ENCODE measurements around the gene CNDP1. TPM values are rescaled to one million over a fixed set of nuclear protein-coding genes. Genes with fewer than 3 reads are reported as not detected.

CNDP1 gene
- total RNA-seq, 5 donors from 2014 or later (not counting 1 experiment from before 2014, with no cell fraction given): 0.16 to 0.76 TPM; not detected in 3

GRCh38 chr18:74610860-74611259, 76.6 kb downstream of the CNDP1 start:
- Histone ChIP-seq H3K27me3 (replicated peaks in 1 of 2; ENCODE audit: control insufficient read depth in 2 of 2, extremely low read depth in 1 of 2, insufficient read depth in 2 of 2, low read length in 1 of 2) (no peaks in the 10 kb centered on the region), H3K36me3 (ENCODE audit: control insufficient read depth in 2 of 2, extremely low read depth in 1 of 2, insufficient read depth in 1 of 2, low read length in 1 of 2) (no peaks in the 10 kb centered on the region), H3K9me3 (no peaks in the 10 kb centered on the region), H3K4me1 (ENCODE audit: control insufficient read depth in 1 of 2, extremely low read depth in 1 of 2, insufficient read depth in 2 of 2, low read length in 2 of 2) (peaks cover 2 to 3% of the 10 kb centered on the region in 2 experiments), H3K4me3 (ENCODE audit: control insufficient read depth in 1 of 2, extremely low read depth in 1 of 2, low read length in 1 of 2) (no peak overlapping the region), H3K27ac (ENCODE audit: low read length) (no peak overlapping the region)
- Mint-ChIP-seq H3K4me1 (peaks cover 46 to 47% (median 46%) of the 10 kb centered on the region in 3 donors), H3K4me3 (no peak overlapping the region), H3K9me3 (no peaks in the 10 kb centered on the region), H3K36me3 (peaks cover 3% of the 10 kb centered on the region), H3K27ac (no peak overlapping the region), H3K27me3 (no peaks in the 10 kb centered on the region)
- DNase-seq (no peak), ATAC-seq (replicated peaks in 1 of 4) (no peak)
- CTCF ChIA-PET: interaction anchor here in 1 of 2 donors (1.2 kb wide), 1 partner anchor 12 kb away, joined by 3 read pairs; no protein-coding TSS in a partner anchor
- POLR2A ChIA-PET: interaction anchor here in 1 of 2 donors (0.6 kb wide), 1 partner anchor 614 kb away, joined by 3 read pairs; no protein-coding TSS in a partner anchor
- no CpG with 5 or more reads among the region's 1 CpG for WGBS (ENCODE audit: insufficient coverage)

DNA sequence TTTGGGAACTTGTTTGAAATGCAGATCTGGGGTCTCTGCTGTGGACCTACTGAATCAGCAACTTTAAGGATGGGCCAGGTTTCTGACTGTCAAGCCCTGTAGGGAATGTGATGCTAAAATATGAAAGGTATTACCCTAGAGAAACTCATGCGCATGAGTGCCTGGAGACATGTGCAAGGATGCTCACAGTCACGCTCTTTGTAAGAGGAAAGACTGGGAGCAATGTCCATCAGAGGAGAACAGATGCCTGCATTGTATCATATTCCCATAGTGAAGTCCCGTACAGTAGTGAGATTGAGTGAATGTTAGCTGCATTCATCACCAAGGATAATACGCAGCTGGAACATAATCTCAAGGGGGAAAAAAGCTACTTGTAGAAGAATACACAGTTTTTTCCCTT, 77.5 kb downstream of the CNDP1 start:
- Mint-ChIP-seq H3K9me3 (no peaks in the 10 kb centered on the region), H3K4me3 (no peak overlapping the region), H3K4me1 (peaks cover 43 to 47% (median 46%) of the 10 kb centered on the region in 3 donors), H3K36me3 (peaks cover 3% of the 10 kb centered on the region), H3K27ac (no peak overlapping the region), H3K27me3 (no peaks in the 10 kb centered on the region)
- ChIA-PET POLR2A (no interaction called here), CTCF (interaction anchor here in 1 of 2 donors (1.2 kb wide), 1 partner anchor 13 kb away, joined by 3 read pairs; no protein-coding TSS in a partner anchor)
- Histone ChIP-seq H3K9me3 (no peaks in the 10 kb centered on the region), H3K27me3 (replicated peaks in 1 of 2; ENCODE audit: control insufficient read depth in 2 of 2, extremely low read depth in 1 of 2, insufficient read depth in 2 of 2, low read length in 1 of 2) (no peaks in the 10 kb centered on the region), H3K4me1 (ENCODE audit: control insufficient read depth in 1 of 2, extremely low read depth in 1 of 2, insufficient read depth in 2 of 2, low read length in 2 of 2) (peaks cover 2 to 3% of the 10 kb centered on the region in 2 experiments), H3K27ac (ENCODE audit: low read length) (no peak overlapping the region), H3K36me3 (ENCODE audit: control insufficient read depth in 2 of 2, extremely low read depth in 1 of 2, insufficient read depth in 1 of 2, low read length in 1 of 2) (no peaks in the 10 kb centered on the region), H3K4me3 (ENCODE audit: control insufficient read depth in 1 of 2, extremely low read depth in 1 of 2, low read length in 1 of 2) (no peak overlapping the region)
- no peak for ATAC-seq (replicated peaks in 1 of 4)
- no peak for DNase-seq
- WGBS (ENCODE audit: insufficient coverage): 100% methylated on average over 3 of the region's 4 CpGs

- no peaks in the 10 kb centered on the region for H3K36me3 ChIP-seq (ENCODE audit: control insufficient read depth in 2 of 2, extremely low read depth in 1 of 2, insufficient read depth in 1 of 2, low read length in 1 of 2)
- H3K9me3 Mint-ChIP-seq: no peaks in the 10 kb centered on the region
- no peak overlapping the region for H3K27ac ChIP-seq (ENCODE audit: low read length)
- H3K4me1 ChIP-seq (ENCODE audit: control insufficient read depth in 1 of 2, extremely low read depth in 1 of 2, insufficient read depth in 2 of 2, low read length in 2 of 2): peaks cover 2 to 3% of the 10 kb centered on the region in 2 experiments
- 60% methylated on average over 1 of the region's 1 CpG for WGBS (ENCODE audit: insufficient coverage)
- H3K4me3 Mint-ChIP-seq: no peak overlapping the region
- ChIA-PET CTCF (no interaction called here), POLR2A (no interaction called here)
- no peaks in the 10 kb centered on the region for H3K27me3 ChIP-seq (replicated peaks in 1 of 2; ENCODE audit: control insufficient read depth in 2 of 2, extremely low read depth in 1 of 2, insufficient read depth in 2 of 2, low read length in 1 of 2)
- no peak for ATAC-seq (replicated peaks in 1 of 4)
- no peak overlapping the region for H3K27ac Mint-ChIP-seq
- peaks cover 41 to 46% (median 43%) of the 10 kb centered on the region in 3 donors for H3K4me1 Mint-ChIP-seq
- no peak overlapping the region for H3K4me3 ChIP-seq (ENCODE audit: control insufficient read depth in 1 of 2, extremely low read depth in 1 of 2, low read length in 1 of 2)
- no peaks in the 10 kb centered on the region for H3K9me3 ChIP-seq
- peaks cover 3% of the 10 kb centered on the region for H3K36me3 Mint-ChIP-seq
- no peak for DNase-seq
- no peaks in the 10 kb centered on the region for H3K27me3 Mint-ChIP-seq
Observed at GRCh38 chr18:74613381-74613780, 79.1 kb downstream of the CNDP1 start.

DNA sequence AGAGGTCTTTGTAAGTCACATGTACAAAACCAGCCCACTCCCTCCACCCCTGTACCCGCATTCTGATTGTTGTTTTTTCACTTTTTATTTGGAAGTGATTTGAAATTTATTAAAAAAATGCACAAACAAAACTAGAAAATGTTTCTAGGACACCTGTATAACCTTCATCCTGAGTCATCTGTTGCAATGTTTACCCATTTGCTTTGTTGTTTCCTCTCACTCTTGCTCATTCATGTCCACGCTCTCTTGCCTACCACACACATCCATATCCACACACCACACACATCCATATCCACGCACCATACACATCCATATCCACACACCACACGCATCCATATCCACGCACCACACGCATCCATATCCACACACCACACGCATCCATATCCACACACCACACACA, 82.2 kb downstream of the CNDP1 start:
- DNase-seq: no peak
- H3K27me3 ChIP-seq (replicated peaks in 1 of 2; ENCODE audit: control insufficient read depth in 2 of 2, extremely low read depth in 1 of 2, insufficient read depth in 2 of 2, low read length in 1 of 2): no peaks in the 10 kb centered on the region
- H3K4me1 ChIP-seq (ENCODE audit: control insufficient read depth in 1 of 2, extremely low read depth in 1 of 2, insufficient read depth in 2 of 2, low read length in 2 of 2): peaks cover 2 to 4% of the 10 kb centered on the region in 2 experiments
- H3K4me3 ChIP-seq (ENCODE audit: control insufficient read depth in 1 of 2, extremely low read depth in 1 of 2, low read length in 1 of 2): no peak overlapping the region
- Mint-ChIP-seq H3K4me1 (peaks cover 17 to 22% (median 19%) of the 10 kb centered on the region in 3 donors), H3K27ac (no peak overlapping the region), H3K4me3 (no peak overlapping the region), H3K36me3 (no peaks in the 10 kb centered on the region), H3K27me3 (no peaks in the 10 kb centered on the region), H3K9me3 (no peaks in the 10 kb centered on the region)
- ATAC-seq (replicated peaks in 1 of 4): no peak
- ChIA-PET CTCF (no interaction called here), POLR2A (no interaction called here)
- H3K36me3 ChIP-seq (ENCODE audit: control insufficient read depth in 2 of 2, extremely low read depth in 1 of 2, insufficient read depth in 1 of 2, low read length in 1 of 2): no peaks in the 10 kb centered on the region
- H3K27ac ChIP-seq (ENCODE audit: low read length): no peak overlapping the region
- WGBS (ENCODE audit: insufficient coverage): 58% methylated on average over 6 of the region's 7 CpGs
- H3K9me3 ChIP-seq: no peaks in the 10 kb centered on the region

DNA sequence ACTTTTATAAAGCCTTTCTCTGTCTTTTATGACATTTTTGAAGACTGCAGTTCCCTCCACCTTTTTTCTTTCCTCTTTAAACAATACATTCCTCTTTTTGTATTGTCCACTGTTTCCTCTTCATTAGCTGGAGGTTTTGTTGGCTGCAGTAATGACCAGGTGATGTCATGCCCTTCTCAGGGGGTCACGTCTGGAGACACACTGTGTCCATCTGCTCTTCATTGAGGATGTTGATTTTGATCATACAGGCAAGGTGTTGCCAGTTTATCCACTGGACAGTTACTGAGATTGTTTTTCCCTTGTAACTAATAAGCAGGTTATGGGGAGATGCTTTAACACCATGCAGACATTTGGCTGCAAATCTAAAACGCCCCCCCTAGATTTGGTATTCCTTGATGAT, 83.2 kb downstream of the CNDP1 start:
- no peaks in the 10 kb centered on the region for H3K9me3 ChIP-seq
- H3K27me3 ChIP-seq (replicated peaks in 1 of 2; ENCODE audit: control insufficient read depth in 2 of 2, extremely low read depth in 1 of 2, insufficient read depth in 2 of 2, low read length in 1 of 2): no peaks in the 10 kb centered on the region
- Mint-ChIP-seq H3K27ac (no peak overlapping the region), H3K4me1 (peaks cover 11 to 17% (median 11%) of the 10 kb centered on the region in 3 donors), H3K36me3 (no peaks in the 10 kb centered on the region), H3K27me3 (no peaks in the 10 kb centered on the region), H3K4me3 (no peak overlapping the region), H3K9me3 (no peaks in the 10 kb centered on the region)
- H3K36me3 ChIP-seq (ENCODE audit: control insufficient read depth in 2 of 2, extremely low read depth in 1 of 2, insufficient read depth in 1 of 2, low read length in 1 of 2): no peaks in the 10 kb centered on the region
- 86% methylated on average over 1 of the region's 2 CpGs for WGBS (ENCODE audit: insufficient coverage)
- H3K4me3 ChIP-seq (ENCODE audit: control insufficient read depth in 1 of 2, extremely low read depth in 1 of 2, low read length in 1 of 2): no peak overlapping the region
- no peak overlapping the region for H3K27ac ChIP-seq (ENCODE audit: low read length)
- ChIA-PET CTCF (interaction anchor here in 1 of 2 donors (0.7 kb wide), 1 partner anchor 748 kb away, joined by 3 read pairs; no protein-coding TSS in a partner anchor), POLR2A (no interaction called here)
- H3K4me1 ChIP-seq (ENCODE audit: control insufficient read depth in 1 of 2, extremely low read depth in 1 of 2, insufficient read depth in 2 of 2, low read length in 2 of 2): peaks cover 2 to 11% of the 10 kb centered on the region in 2 experiments
- DNase-seq: no peak
- no peak for ATAC-seq (replicated peaks in 1 of 4)

GRCh38 chr18:74622072-74622471, 87.8 kb downstream of the CNDP1 start:
- no peaks in the 10 kb centered on the region for H3K36me3 Mint-ChIP-seq
- no peaks in the 10 kb centered on the region for H3K9me3 ChIP-seq
- WGBS (ENCODE audit: insufficient coverage): 55% methylated on average over 4 of the region's 9 CpGs
- peak in 2 of 4 experiments; percentile 32 to 33 for ATAC-seq (replicated peaks in 1 of 4)
- H3K27ac Mint-ChIP-seq: no peak overlapping the region
- no peak overlapping the region for H3K4me3 ChIP-seq (ENCODE audit: control insufficient read depth in 1 of 2, extremely low read depth in 1 of 2, low read length in 1 of 2)
- H3K27me3 Mint-ChIP-seq: no peaks in the 10 kb centered on the region
- no peaks in the 10 kb centered on the region for H3K27me3 ChIP-seq (replicated peaks in 1 of 2; ENCODE audit: control insufficient read depth in 2 of 2, extremely low read depth in 1 of 2, insufficient read depth in 2 of 2, low read length in 1 of 2)
- ChIA-PET CTCF (no interaction called here), POLR2A (no interaction called here)
- no peaks in the 10 kb centered on the region for H3K9me3 Mint-ChIP-seq
- no peak overlapping the region for H3K4me3 Mint-ChIP-seq
- H3K4me1 ChIP-seq (ENCODE audit: control insufficient read depth in 1 of 2, extremely low read depth in 1 of 2, insufficient read depth in 2 of 2, low read length in 2 of 2): peaks cover 2 to 17% of the 10 kb centered on the region in 2 experiments
- no peak for DNase-seq
- no peaks in the 10 kb centered on the region for H3K36me3 ChIP-seq (ENCODE audit: control insufficient read depth in 2 of 2, extremely low read depth in 1 of 2, insufficient read depth in 1 of 2, low read length in 1 of 2)
- H3K27ac ChIP-seq (ENCODE audit: low read length): no peak overlapping the region
- H3K4me1 Mint-ChIP-seq: peaks cover 3 to 20% (median 13%) of the 10 kb centered on the region in 3 donors
